ENCODE results near the gene PIAS1.
"Not testable (repeated sequence)": the region's sequence is repeated elsewhere in the genome, so short reads cannot be mapped to it uniquely, and the experiment has no call there.

The PIAS1 gene

GRCh38 chr15:68210821-68211655 is 156.9 kb downstream of the PIAS1 start:
- peak overlapping the region; percentile 56 for H3K4me3 ChIP-seq (ENCODE audit: low read length)
- H3K4me1 ChIP-seq (ENCODE audit: control insufficient read depth, insufficient read depth, low read length), result peaks cover 4% of the 10 kb centered on the region
- DNase-seq (ENCODE audit: low read depth), result peak; percentile 85
- H3K9ac ChIP-seq (ENCODE audit: low read length), result peak overlapping the region; percentile 23
- no peaks in the 10 kb centered on the region for H3K36me3 ChIP-seq (ENCODE audit: control insufficient read depth, insufficient read depth, low read length, severe bottlenecking)
- no peaks in the 10 kb centered on the region for H3K9me3 ChIP-seq (ENCODE audit: control insufficient read depth, low read length)
- no peaks in the 10 kb centered on the region for H3K27me3 ChIP-seq (replicated peaks; ENCODE audit: control insufficient read depth, insufficient read depth, low read length)

DNA sequence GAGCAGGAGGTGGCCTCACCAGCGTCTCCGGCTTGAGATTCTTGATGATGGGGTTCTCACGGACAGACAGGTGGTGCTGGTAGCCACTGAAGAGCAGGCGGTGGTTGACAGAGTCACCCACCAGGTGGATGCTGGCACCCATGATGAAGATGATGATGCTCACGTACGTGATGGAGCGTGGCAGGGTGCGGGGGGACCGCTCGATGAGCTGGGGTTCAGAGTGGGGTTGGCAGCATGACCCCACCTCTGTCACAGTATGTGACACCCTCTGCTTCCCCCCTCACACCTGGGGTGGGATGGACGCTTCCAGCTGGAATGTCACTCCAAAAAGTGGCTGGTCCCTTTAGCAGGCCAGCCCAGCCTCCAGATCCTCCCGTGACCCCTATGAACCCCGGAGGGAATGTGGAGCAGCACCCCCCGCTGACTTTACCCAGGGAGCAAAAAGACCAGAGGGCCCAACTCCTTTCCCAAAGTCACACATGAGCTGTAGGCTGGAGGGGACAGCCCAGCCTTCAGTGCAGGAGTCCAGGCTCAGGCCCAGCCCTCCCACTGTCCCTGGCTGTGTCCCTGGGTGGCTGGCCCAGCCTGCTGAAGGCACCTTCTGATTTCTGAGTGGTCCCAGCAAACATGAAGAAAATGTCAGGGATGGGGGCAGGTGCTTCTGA is 157.7 kb downstream of the PIAS1 start:
- Histone ChIP-seq H3K9ac (ENCODE audit: low read length) (no peak overlapping the region), H3K27me3 (replicated peaks; ENCODE audit: control insufficient read depth, insufficient read depth, low read length) (no peaks in the 10 kb centered on the region), H3K4me1 (ENCODE audit: control insufficient read depth, insufficient read depth, low read length) (peaks cover 4% of the 10 kb centered on the region), H3K4me3 (ENCODE audit: low read length) (no peak overlapping the region), H3K36me3 (ENCODE audit: control insufficient read depth, insufficient read depth, low read length, severe bottlenecking) (no peaks in the 10 kb centered on the region), H3K9me3 (ENCODE audit: control insufficient read depth, low read length) (no peaks in the 10 kb centered on the region)
- no peak for DNase-seq (ENCODE audit: low read depth)

DNA sequence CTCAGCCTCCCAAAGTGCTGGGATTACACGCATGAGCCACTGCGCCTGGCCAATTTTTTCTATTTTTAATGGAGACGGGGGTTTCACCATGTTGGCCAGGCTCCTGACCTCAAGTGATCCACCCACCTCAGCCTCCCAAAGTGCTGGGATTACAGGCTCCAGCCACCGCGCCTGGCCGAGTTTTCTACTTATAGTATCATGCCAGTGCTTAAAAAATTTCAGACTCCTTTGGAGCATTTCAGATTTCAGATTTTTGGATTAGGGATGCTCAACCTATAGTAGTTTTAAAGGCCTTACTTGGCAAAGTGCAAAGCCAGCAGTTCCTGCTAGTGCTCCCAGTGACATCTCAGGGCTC is 159.4 kb downstream of the PIAS1 start:
- H3K36me3 ChIP-seq (ENCODE audit: control insufficient read depth, insufficient read depth, low read length, severe bottlenecking); H3K9ac ChIP-seq (ENCODE audit: low read length); H3K9me3 ChIP-seq (ENCODE audit: control insufficient read depth, low read length); H3K4me1 ChIP-seq (ENCODE audit: control insufficient read depth, insufficient read depth, low read length); H3K4me3 ChIP-seq (ENCODE audit: low read length); H3K27me3 ChIP-seq (replicated peaks; ENCODE audit: control insufficient read depth, insufficient read depth, low read length); DNase-seq (ENCODE audit: low read depth): not testable (repeated sequence)

DNA sequence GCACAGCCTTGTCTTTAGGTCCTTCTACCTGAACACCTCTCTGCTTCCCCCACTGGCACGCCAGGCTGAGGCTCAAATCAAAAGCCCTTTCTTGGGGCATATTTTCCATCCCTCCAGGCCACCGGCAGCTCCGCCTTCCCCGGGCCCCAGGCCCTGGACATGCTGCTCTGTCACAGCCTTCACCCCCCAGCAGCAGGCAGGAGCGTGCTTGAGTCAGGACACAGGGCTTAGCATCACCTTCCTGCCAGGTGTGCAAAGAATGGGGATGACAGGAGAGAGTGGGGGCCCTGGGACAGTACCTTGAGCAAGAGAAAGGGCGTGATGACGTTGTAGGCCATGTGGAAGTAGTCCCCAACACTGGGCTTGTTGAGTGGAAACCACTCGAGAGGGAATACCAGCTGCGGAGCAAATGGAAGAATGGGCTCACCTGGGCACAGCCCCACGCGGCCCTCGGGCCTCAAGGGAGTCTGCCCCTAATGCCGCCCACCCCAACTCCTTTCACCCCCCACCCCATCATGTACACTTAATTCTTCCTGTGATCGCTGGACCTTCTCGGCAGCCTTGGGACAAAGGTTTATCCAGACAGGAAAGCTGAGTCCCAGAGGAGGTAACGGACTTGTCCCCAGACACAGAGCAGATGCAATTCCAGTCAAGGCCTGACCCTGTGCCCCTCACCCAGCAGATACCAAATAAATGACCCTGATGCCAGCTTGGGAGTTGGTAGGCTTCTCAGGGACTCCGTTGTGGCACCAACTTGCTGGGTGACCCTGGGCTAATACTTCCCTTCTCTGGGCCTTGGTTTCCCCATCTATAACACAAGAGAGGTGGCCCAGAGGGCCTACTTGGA is 160.1 kb downstream of the PIAS1 start:
- no peaks in the 10 kb centered on the region for H3K27me3 ChIP-seq (replicated peaks; ENCODE audit: control insufficient read depth, insufficient read depth, low read length)
- H3K4me3 ChIP-seq (ENCODE audit: low read length), result no peak overlapping the region
- H3K36me3 ChIP-seq (ENCODE audit: control insufficient read depth, insufficient read depth, low read length, severe bottlenecking), result no peaks in the 10 kb centered on the region
- no peak overlapping the region for H3K9ac ChIP-seq (ENCODE audit: low read length)
- no peak for DNase-seq (ENCODE audit: low read depth)
- no peaks in the 10 kb centered on the region for H3K9me3 ChIP-seq (ENCODE audit: control insufficient read depth, low read length)
- peaks cover 4% of the 10 kb centered on the region for H3K4me1 ChIP-seq (ENCODE audit: control insufficient read depth, insufficient read depth, low read length)

DNA sequence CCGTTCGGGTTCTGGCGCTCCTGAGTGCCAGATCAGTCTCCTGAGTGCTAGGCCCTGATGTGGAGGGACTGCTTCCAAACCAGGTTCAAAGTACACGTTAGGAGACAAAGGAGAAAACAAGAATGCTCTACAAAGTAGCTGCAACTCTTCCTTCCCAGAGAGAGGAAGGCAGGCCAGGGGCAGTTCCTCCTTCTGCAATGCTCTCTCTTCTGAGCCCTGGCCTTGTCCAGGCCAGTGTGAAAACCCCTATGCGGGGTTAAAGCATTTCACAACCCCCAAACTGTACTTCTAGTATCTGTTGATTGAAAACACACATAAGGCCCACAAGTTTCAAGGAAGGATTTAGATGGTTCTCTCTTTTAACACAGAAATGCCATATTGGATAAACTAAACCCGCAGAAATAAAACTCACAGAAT is 160.7 kb downstream of the PIAS1 start:
- Histone ChIP-seq H3K9ac (ENCODE audit: low read length) (no peak overlapping the region), H3K9me3 (ENCODE audit: control insufficient read depth, low read length) (no peaks in the 10 kb centered on the region), H3K4me1 (ENCODE audit: control insufficient read depth, insufficient read depth, low read length) (peaks cover 4% of the 10 kb centered on the region), H3K36me3 (ENCODE audit: control insufficient read depth, insufficient read depth, low read length, severe bottlenecking) (no peaks in the 10 kb centered on the region), H3K27me3 (replicated peaks; ENCODE audit: control insufficient read depth, insufficient read depth, low read length) (no peaks in the 10 kb centered on the region), H3K4me3 (ENCODE audit: low read length) (no peak overlapping the region)
- no peak for DNase-seq (ENCODE audit: low read depth)

- no peak overlapping the region for H3K9ac ChIP-seq (ENCODE audit: low read length)
- DNase-seq (ENCODE audit: low read depth), result no peak
- H3K9me3 ChIP-seq (ENCODE audit: control insufficient read depth, low read length), result no peaks in the 10 kb centered on the region
- H3K4me3 ChIP-seq (ENCODE audit: low read length), result no peak overlapping the region
- H3K27me3 ChIP-seq (replicated peaks; ENCODE audit: control insufficient read depth, insufficient read depth, low read length), result no peaks in the 10 kb centered on the region
- H3K36me3 ChIP-seq (ENCODE audit: control insufficient read depth, insufficient read depth, low read length, severe bottlenecking), result no peaks in the 10 kb centered on the region
- no peaks in the 10 kb centered on the region for H3K4me1 ChIP-seq (ENCODE audit: control insufficient read depth, insufficient read depth, low read length)
These were observed 163.2 kb downstream of the PIAS1 start for GRCh38 chr15:68217341-68217740.

- Histone ChIP-seq H3K4me1 (ENCODE audit: control insufficient read depth, insufficient read depth, low read length) (no peaks in the 10 kb centered on the region), H3K9ac (ENCODE audit: low read length) (no peak overlapping the region), H3K4me3 (ENCODE audit: low read length) (no peak overlapping the region), H3K27me3 (replicated peaks; ENCODE audit: control insufficient read depth, insufficient read depth, low read length) (no peaks in the 10 kb centered on the region), H3K9me3 (ENCODE audit: control insufficient read depth, low read length) (no peaks in the 10 kb centered on the region), H3K36me3 (ENCODE audit: control insufficient read depth, insufficient read depth, low read length, severe bottlenecking) (no peaks in the 10 kb centered on the region)
- DNase-seq (ENCODE audit: low read depth), result no peak
These were observed 164.2 kb downstream of the PIAS1 start for GRCh38 chr15:68218331-68218730.

DNA sequence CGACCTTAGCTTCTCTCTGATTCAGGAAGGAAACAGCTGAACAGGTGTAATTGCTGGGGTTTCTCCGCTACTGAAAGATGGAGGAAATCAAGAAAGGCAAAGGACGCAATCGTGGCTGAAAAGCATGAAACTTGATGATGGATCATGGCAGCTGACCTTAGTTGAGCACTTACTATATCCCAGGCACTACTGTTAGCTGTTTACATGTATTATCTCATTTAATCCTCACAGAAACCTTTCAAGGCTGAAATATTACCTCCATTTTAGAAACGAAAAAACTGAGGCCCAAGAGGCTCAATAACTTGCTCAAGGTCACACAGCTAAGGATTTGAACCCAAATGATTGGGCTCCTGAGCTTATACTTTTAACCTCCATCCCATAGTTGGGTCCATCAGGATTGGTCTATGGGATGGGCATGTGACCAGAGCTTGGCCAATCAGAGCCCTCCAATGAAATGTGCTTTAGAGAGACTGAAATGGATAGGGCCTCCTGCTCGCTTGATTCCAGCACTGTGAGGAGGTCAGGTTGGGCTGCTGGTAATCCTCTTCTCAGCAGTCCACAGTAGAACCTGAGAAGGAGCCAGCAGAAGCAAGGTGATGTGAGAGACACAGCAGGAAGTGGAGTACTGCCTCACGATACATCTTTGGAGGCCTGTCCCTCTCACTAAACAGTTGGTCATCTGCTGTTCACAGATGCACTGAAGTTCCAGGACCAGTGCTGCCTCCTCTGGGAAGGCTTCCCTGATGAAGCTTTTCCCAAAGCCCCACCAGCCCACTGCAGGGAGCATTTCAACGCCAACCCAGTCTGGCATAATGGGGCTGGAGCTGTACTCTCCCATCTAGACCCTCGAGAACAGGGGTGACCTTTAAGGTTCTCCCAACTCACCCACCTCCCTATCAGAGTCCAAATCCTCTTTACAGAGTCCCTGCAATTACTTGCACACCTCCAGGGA is 165.0 kb downstream of the PIAS1 start:
- no peak overlapping the region for H3K9ac ChIP-seq (ENCODE audit: low read length)
- no peaks in the 10 kb centered on the region for H3K9me3 ChIP-seq (ENCODE audit: control insufficient read depth, low read length)
- no peaks in the 10 kb centered on the region for H3K36me3 ChIP-seq (ENCODE audit: control insufficient read depth, insufficient read depth, low read length, severe bottlenecking)
- no peak for DNase-seq (ENCODE audit: low read depth)
- H3K4me1 ChIP-seq (ENCODE audit: control insufficient read depth, insufficient read depth, low read length), result no peaks in the 10 kb centered on the region
- H3K27me3 ChIP-seq (replicated peaks; ENCODE audit: control insufficient read depth, insufficient read depth, low read length), result no peaks in the 10 kb centered on the region
- no peak overlapping the region for H3K4me3 ChIP-seq (ENCODE audit: low read length)

DNA sequence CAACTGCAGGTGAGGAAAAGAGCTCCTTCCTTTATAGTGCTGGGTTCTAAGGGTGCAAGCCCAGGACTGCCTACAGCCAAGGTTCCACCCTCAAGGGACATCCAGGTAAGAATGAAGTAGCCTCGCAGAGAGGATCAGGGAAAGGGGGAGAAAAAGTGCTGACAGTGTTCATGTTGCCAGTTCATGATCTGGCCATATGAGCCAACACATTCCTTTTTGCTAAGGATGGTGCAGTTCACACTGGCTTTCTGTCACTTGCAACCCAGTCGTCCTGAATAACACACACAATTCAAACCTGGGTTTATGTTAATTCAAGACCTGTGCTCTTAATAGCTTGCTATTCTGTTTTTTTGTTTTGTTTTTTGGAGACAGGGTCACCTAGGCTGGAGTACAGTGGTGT is 166.4 kb downstream of the PIAS1 start:
- Histone ChIP-seq H3K27me3 (replicated peaks; ENCODE audit: control insufficient read depth, insufficient read depth, low read length) (no peaks in the 10 kb centered on the region), H3K4me3 (ENCODE audit: low read length) (no peak overlapping the region), H3K36me3 (ENCODE audit: control insufficient read depth, insufficient read depth, low read length, severe bottlenecking) (no peaks in the 10 kb centered on the region), H3K4me1 (ENCODE audit: control insufficient read depth, insufficient read depth, low read length) (no peaks in the 10 kb centered on the region), H3K9me3 (ENCODE audit: control insufficient read depth, low read length) (no peaks in the 10 kb centered on the region), H3K9ac (ENCODE audit: low read length) (no peak overlapping the region)
- DNase-seq (ENCODE audit: low read depth), result no peak

DNA sequence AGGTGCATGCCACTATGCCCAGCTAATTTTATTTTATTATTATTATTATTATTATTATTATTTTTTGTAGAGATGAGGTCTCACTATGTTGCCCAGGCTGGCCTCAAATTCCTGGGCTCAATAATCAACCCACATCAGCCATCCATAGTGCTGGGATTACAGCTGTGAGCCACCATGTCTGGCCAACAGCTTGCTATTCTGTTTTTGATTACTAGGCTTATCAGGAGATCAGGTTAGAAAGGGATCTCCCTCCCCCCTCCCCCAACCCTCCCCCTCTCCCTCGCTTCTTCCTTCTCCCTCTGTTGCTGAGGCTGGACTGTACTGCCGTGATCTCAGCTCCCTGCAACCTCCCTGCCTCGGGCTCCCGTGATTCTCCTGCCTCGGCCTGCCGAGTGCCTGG is 166.9 kb downstream of the PIAS1 start:
- no peaks in the 10 kb centered on the region for H3K36me3 ChIP-seq (ENCODE audit: control insufficient read depth, insufficient read depth, low read length, severe bottlenecking)
- no peak for DNase-seq (ENCODE audit: low read depth)

More for the DNA sequence above, 166.9 kb downstream of the PIAS1 start:
- H3K4me3 ChIP-seq (ENCODE audit: low read length), result no peak overlapping the region
- H3K27me3 ChIP-seq (replicated peaks; ENCODE audit: control insufficient read depth, insufficient read depth, low read length), result no peaks in the 10 kb centered on the region
- no peaks in the 10 kb centered on the region for H3K9me3 ChIP-seq (ENCODE audit: control insufficient read depth, low read length)
- no peak overlapping the region for H3K9ac ChIP-seq (ENCODE audit: low read length)
- no peaks in the 10 kb centered on the region for H3K4me1 ChIP-seq (ENCODE audit: control insufficient read depth, insufficient read depth, low read length)
